Retinal pigment epithelial cell (primary cell): ENCODE measurements around the gene CRIM1.
"Not testable (repeated sequence)": the region's sequence is repeated elsewhere in the genome, so short reads cannot be mapped to it uniquely, and the experiment has no call there.

Source experiments
- DNase-seq: peaks from one replicate; pipeline ENCODE4 v3.0.0-alpha.2; 2010; ENCODE audit warnings: low read depth
- H3K4me3 ChIP-seq: 2 replicates; pipeline ENCODE4 v1.5.1; 2011; ENCODE audit warnings: mild to moderate bottlenecking, low read length, control low read depth, moderate library complexity
- CTCF ChIP-seq: conservative IDR thresholded peaks from 2 replicates; pipeline ENCODE4 v1.5.1; 2011; ENCODE audit warnings: low read depth, low read length, control low read depth, inconsistent platforms

The CRIM1 gene

GRCh38 chr2:36359067-36359466 is 3.5 kb downstream of the CRIM1 start:
- H3K4me3 ChIP-seq, result peak overlapping the region; percentile 96
- peak; percentile 39 for TF ChIP-seq CTCF
- no peak for DNase-seq

- DNase-seq, result no peak
- TF ChIP-seq CTCF, result no peak
- peak overlapping the region; percentile 96 for H3K4me3 ChIP-seq
Measured at GRCh38 chr2:36360063-36360462, 4.5 kb downstream of the CRIM1 start.

GRCh38 chr2:36360834-36361233 is 5.3 kb downstream of the CRIM1 start:
- no peak for TF ChIP-seq CTCF
- DNase-seq, result no peak
- peak overlapping the region; percentile 8 for H3K4me3 ChIP-seq

GRCh38 chr2:36361396-36361795 is 5.8 kb downstream of the CRIM1 start:
- DNase-seq, result no peak
- peak overlapping the region; percentile 19 for H3K4me3 ChIP-seq
- no peak for TF ChIP-seq CTCF

- TF ChIP-seq CTCF, result no peak
- H3K4me3 ChIP-seq, result no peak overlapping the region
- DNase-seq, result no peak
Measured at GRCh38 chr2:36362291-36362690, 6.7 kb downstream of the CRIM1 start.

- not testable (repeated sequence) for H3K4me3 ChIP-seq, DNase-seq
Measured at GRCh38 chr2:36363085-36363484, 7.5 kb downstream of the CRIM1 start.

- H3K4me3 ChIP-seq, result no peak overlapping the region
- no peak for DNase-seq
- no peak for TF ChIP-seq CTCF
Measured at GRCh38 chr2:36366491-36367120, 11.0 kb downstream of the CRIM1 start.
